NOMO-1 treated with dmso at 0.1 percent for 144 hours (cell line): Measurements from ENCODE around the gene ENTHD1.

Source experiments
- DNase-seq: peaks from one replicate; lab custom pipeline; 2025; ENCODE audit not compliant: unreplicated experiment; lab: John Stamatoyannopoulos, UW

Gene ENTHD1

GRCh38 chr22:39718206-39718605, 175.4 kb downstream of the ENTHD1 start:
- no peak for DNase-seq

GRCh38 chr22:39717099-39717498, 176.5 kb downstream of the ENTHD1 start:
- no peak for DNase-seq

DNA sequence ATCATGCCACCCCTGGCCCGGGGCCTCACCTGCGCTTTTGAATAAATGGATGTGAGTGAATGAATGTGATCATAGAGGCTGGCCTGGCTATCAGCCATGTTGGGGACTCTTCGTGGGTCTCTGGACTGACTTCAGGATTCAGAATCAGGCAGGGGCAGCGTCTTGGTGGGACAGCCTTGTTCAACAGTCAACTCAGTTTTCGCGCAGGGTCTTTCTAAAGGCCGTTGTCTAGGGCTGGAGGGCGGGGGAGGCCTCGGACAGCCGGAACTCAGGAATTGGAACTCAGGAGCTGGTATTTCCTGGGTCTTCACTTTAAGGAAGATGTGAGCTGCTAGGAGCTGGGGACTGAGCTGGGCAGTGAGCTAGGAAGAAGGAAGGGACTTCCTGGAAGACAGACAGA, 177.0 kb downstream of the ENTHD1 start:
- no peak for DNase-seq

DNA sequence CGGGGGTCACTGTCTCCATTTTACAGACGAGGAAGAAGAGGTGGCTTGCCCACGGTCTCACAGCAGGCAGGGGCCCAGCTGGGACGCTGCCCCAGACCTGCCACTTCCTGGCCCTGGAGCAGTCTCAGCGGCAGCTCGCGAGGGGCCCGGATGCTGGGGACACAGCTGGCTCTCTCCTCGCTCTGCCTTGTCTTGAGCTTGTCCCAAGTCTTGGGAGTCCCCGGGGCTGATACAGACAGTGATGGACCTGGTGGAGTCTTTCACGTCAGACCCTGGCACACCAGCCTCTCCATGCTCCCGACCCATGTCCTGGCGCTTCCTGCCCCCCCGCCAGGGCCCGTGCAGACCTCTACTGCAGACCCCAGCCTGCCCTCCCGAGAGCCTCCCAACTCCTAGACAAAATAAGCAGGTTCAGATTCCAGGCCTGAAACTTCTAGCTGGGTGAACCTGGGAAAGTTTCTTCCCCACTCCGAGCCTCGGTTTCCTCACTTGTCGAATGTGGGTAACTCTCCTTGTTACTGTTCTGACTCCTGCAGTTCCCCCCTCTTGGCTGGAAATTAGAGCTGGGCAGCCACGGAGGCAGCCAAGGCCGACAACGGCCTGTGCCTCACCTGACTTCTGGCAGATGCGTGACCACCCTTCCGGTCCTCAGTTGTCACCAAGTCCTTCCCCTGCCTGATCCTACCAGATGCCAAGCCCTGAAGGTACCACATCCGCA, 177.6 kb downstream of the ENTHD1 start:
- no peak for DNase-seq

DNA sequence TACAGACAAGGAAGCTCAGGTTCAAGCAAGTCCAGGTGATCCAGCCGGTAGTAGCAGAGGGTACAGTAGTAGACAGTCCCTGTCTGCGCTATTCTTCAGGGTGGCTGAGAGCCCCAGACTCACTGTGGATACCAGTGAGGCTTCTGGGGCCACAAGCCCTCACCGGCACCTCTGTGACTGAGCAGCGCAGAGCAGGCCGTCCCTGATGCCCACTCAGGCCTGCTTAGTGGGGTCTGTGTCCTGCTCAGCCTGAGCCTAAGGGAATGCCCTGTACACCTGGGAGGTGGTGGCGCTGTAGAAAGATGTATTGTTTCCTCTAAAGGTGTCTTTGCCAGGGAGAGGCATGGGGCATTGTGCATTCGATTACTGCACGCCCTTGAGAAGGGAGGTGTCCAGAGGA, 179.2 kb downstream of the ENTHD1 start:
- no peak for DNase-seq

GRCh38 chr22:39713799-39714290, 179.7 kb downstream of the ENTHD1 start:
- DNase-seq, result no peak

DNA sequence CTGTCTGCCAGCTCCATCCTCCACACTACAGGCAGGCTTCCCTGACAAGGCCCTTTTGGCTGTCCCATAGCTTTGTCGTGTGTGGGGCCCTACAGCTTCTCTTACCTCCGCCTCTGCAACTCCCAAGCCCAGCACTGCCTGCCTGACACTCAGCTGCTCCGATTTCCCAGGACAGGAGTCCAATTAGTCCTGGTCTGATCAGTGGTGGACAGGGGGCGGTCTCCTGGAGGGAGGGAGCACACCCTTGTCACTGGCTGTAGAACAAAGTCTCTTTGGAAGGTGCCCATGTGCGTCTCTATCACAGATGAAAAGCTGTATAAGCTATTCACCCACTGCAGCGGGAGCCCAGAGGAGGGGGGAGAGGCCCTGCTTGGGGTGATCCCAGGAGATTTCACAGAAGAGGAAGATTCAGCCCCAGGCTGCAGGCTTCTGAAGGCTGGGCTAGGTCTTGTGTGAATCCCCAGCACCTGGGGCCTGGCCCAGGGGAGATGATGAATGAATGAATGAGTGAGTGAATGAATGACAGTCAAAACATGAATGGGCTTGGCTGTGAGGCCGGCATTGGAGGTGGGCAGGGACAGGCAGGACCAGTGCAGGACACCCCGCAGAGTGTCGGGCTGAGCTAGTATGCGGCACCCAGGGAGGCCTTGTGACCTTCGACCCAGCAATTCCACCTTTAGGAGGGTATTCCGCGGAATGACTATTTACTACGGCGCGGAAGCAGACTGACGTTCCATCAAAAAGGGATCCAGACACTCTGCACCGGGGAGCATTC, 180.6 kb downstream of the ENTHD1 start:
- no peak for DNase-seq

GRCh38 chr22:39712081-39712480, 181.5 kb downstream of the ENTHD1 start:
- no peak for DNase-seq

- DNase-seq, result no peak
Measured at GRCh38 chr22:39710380-39711150, 183.0 kb downstream of the ENTHD1 start.

DNA sequence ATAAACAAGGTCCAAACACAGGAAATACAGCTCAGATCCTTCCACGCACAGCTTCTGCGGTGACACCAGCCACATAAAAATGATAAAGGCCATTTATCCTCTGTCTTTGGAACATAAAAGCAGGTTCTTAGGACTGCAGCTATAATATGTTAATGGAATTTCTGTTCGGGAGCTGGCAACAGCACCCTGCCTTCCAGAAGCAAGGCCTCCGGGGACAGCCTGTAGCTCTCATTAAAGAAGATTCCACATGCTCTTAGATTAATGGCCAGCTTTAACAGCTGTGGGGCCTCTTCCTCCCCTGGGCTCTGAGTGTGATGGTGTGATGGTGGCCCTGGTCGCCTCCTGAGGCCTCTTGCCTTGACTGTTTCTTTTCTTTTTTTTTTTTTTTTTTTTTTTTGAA, 185.7 kb downstream of the ENTHD1 start:
- DNase-seq, result no peak

DNA sequence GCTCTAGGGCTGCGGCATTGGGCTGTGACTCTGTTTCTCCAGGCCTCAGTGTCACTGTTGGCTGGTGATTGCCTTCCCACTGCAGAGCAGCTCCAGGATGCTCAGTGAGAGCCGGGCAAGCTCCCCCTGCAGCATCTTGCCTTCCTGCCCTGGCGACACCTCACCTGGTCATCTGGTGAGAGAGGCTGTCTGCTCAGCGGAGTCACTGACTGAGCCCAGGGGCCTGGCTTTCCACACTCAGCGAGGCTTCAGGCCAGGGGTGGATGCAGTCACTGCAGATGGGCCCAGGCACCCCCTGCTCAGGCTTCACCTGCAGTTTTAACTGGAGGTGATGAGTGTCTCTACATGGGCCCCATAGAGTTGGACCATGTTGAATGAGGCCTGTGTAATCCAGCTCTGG, 186.2 kb downstream of the ENTHD1 start:
- no peak for DNase-seq

- DNase-seq, result no peak
Measured at GRCh38 chr22:39706376-39707140, 187.0 kb downstream of the ENTHD1 start.

- no peak for DNase-seq
Measured at GRCh38 chr22:39705386-39705785, 188.2 kb downstream of the ENTHD1 start.

GRCh38 chr22:39703928-39704639, 189.5 kb downstream of the ENTHD1 start:
- no peak for DNase-seq

GRCh38 chr22:39703091-39703490, 190.5 kb downstream of the ENTHD1 start:
- no peak for DNase-seq

GRCh38 chr22:39700565-39700964, 193.0 kb downstream of the ENTHD1 start:
- no peak for DNase-seq

GRCh38 chr22:39699631-39700360, 193.8 kb downstream of the ENTHD1 start:
- no peak for DNase-seq

GRCh38 chr22:39697790-39698430, 195.7 kb downstream of the ENTHD1 start:
- no peak for DNase-seq

GRCh38 chr22:39693943-39694500, 199.5 kb downstream of the ENTHD1 start:
- DNase-seq, result no peak
